ENCODE data around the gene DGKI.

GRCh38 chr7:137418841-137419240 is 427.9 kb downstream of the DGKI start:
- no peak for TF ChIP-seq CTCF (IDR thresholded peaks at IDR 0.05)
- TF ChIP-seq CHD2 (IDR thresholded peaks at IDR 0.05; ENCODE audit: low read length, partially characterized antibody): no peak
- no peak for TF ChIP-seq POLR2A (IDR thresholded peaks at IDR 0.05; ENCODE audit: low read length)
- no peak for TF ChIP-seq ATOH8 (CRISPR knock-in tag; IDR thresholded peaks at IDR 0.05; ENCODE audit: low read depth)
- no peak for TF ChIP-seq EP300 (IDR thresholded peaks at IDR 0.05)
- no peak for TF ChIP-seq E2F6 (IDR thresholded peaks at IDR 0.05; ENCODE audit: borderline replicate concordance, low read depth)
- no peak for TF ChIP-seq RAD21 (conservative IDR thresholded peaks at IDR 0.05 in 1 of 2, IDR thresholded peaks at IDR 0.05 in 1 of 2)
- TF ChIP-seq NFE2L2 (conservative IDR thresholded peaks at IDR 0.05; ENCODE audit: low read length): no peak
- TF ChIP-seq REST (IDR thresholded peaks at IDR 0.05): no peak
- no peak for TF ChIP-seq MAFK (IDR thresholded peaks at IDR 0.05; ENCODE audit: partially characterized antibody)
- TF ChIP-seq PHF8 (IDR thresholded peaks at IDR 0.05; ENCODE audit: borderline replicate concordance, low read depth): no peak
- TF ChIP-seq FOSL2 (IDR thresholded peaks at IDR 0.05): no peak
- TF ChIP-seq FOSL2 (CRISPR knock-in tag; IDR thresholded peaks at IDR 0.05): no peak
- TF ChIP-seq USF2 (IDR thresholded peaks at IDR 0.05): no peak
